Endothelial cell of umbilical vein (primary cell): Measurements from ENCODE around the gene CCDC74A. TPM values are rescaled to one million over a fixed set of nuclear protein-coding genes. Genes with fewer than 3 reads are reported as not detected.
A peak's percentile ranks its signal among the peaks of the same experiment; 100 is the strongest.
"Not testable (repeated sequence)": the region's sequence is repeated elsewhere in the genome, so short reads cannot be mapped to it uniquely, and the experiment has no call there.

Experiments used
- BruUV-seq: library from RNA; stranded (reverse); fragments of 400-500 nt; replicated peaks from 2 replicates; lab custom pipeline; 2021; lab: Mats Ljungman, UMichigan
- CTCF ChIA-PET: fragments of 300-600, 350-600 bp; sonication (Branson Sonifier 250); formaldehyde crosslinking; loops from one replicate; lab custom pipeline; 2021; ENCODE audit warnings: antibody characterized with exemption, inconsistent platforms; lab: Charles Lee
- POLR2A ChIA-PET: fragments of 300-600, 350-600 bp; sonication (Branson Sonifier 250); formaldehyde crosslinking; loops from one replicate; lab custom pipeline; 2021; ENCODE audit warnings: antibody characterized with exemption, inconsistent platforms; lab: Charles Lee
- DNase-seq: peaks from one replicate; pipeline ENCODE4 v3.0.0-alpha.2; 2011; ENCODE audit warnings: low read depth, low spot score
- FAIRE-seq: peaks from 2 replicates; lab custom pipeline; 2011; peaks lifted over from hg19 to GRCh38; lab: Jason Lieb, UNC
- H2AFZ ChIP-seq: 2 replicates; pipeline ENCODE4 v1.6.0; 2012; ENCODE audit warnings: low read depth, low read length, control low read depth, inconsistent platforms
- H3K27ac ChIP-seq: 2 replicates; pipeline ENCODE4 v1.5.1; 2011; ENCODE audit warnings: low read depth, mild to moderate bottlenecking, control low read depth, low read length, moderate library complexity; ENCODE audit not compliant: insufficient read depth
- H3K27me3 ChIP-seq, 2 experiments: 2 replicates each; pipeline versions ENCODE4 v1.6.0 to v1.6.1; 2011; ENCODE audit warnings: low read length in 2 of 2, mixed read lengths in 1 of 2; ENCODE audit not compliant: control insufficient read depth in 2 of 2, insufficient read depth in 2 of 2
- H3K36me3 ChIP-seq, 2 experiments: 2 replicates in 1 of 2; 3 replicates in 1 of 2; pipeline ENCODE4 v1.5.1; 2011; ENCODE audit warnings: low read length in 2 of 2, mild to moderate bottlenecking in 1 of 2, moderate library complexity in 1 of 2; ENCODE audit not compliant: control insufficient read depth in 2 of 2, insufficient read depth in 2 of 2; ENCODE audit errors: extremely low read depth in 1 of 2
- H3K4me1 ChIP-seq: 3 replicates; pipeline ENCODE4 v1.5.1; 2011; ENCODE audit warnings: mild to moderate bottlenecking, low read length; ENCODE audit not compliant: control insufficient read depth, insufficient read depth; ENCODE audit errors: extremely low read depth
- H3K4me2 ChIP-seq: 2 replicates; pipeline ENCODE4 v1.6.1; 2011; ENCODE audit warnings: low read length, control low read depth, mixed read lengths; ENCODE audit not compliant: insufficient read depth
- H3K4me3 ChIP-seq, 3 experiments: fragments of 200-600 bp in 1 of 3; sonication (generic), shearing (Covaris generic) in 1 of 3; replicated peaks in 1 of 3; 2 replicates each; pipeline ENCODE4 v1.5.1; 2011 to 2016; ENCODE audit warnings: control low read depth in 3 of 3, low read length in 3 of 3, mild to moderate bottlenecking in 2 of 3, inconsistent platforms in 1 of 3, low read depth in 1 of 3, moderate library complexity in 1 of 3; ENCODE audit not compliant: insufficient read depth in 1 of 3
- H3K79me2 ChIP-seq: 2 replicates; pipeline ENCODE4 v1.6.0; 2012; ENCODE audit warnings: low read length, inconsistent platforms; ENCODE audit not compliant: control insufficient read depth, insufficient read depth
- H3K9ac ChIP-seq: replicated peaks from 2 replicates; pipeline ENCODE3; 2011; ENCODE audit warnings: low read length, control low read depth; ENCODE audit not compliant: insufficient read depth; ENCODE audit errors: extremely low read depth
- H3K9me1 ChIP-seq: replicated peaks from 3 replicates; pipeline ENCODE4 v1.6.0; 2011; ENCODE audit warnings: mild to moderate bottlenecking, low read length; ENCODE audit not compliant: control insufficient read depth, insufficient read depth; ENCODE audit errors: extremely low read depth
- H3K9me3 ChIP-seq: replicated peaks from 2 replicates; pipeline ENCODE4 v1.5.1; 2012; ENCODE audit warnings: low read length, inconsistent platforms; ENCODE audit not compliant: control insufficient read depth, insufficient read depth
- H4K20me1 ChIP-seq: replicated peaks from 2 replicates; pipeline ENCODE3; 2011; ENCODE audit warnings: mild to moderate bottlenecking, low read length; ENCODE audit not compliant: control insufficient read depth, insufficient read depth; ENCODE audit errors: extremely low read depth
- EZH2 ChIP-seq: IDR thresholded peaks from 2 replicates; pipeline ENCODE4 v1.6.1; 2012; ENCODE audit warnings: borderline replicate concordance, low read depth, mild to moderate bottlenecking, moderate library complexity, low read length, inconsistent platforms; ENCODE audit not compliant: severe bottlenecking
- FOS ChIP-seq: IDR thresholded peaks from 2 replicates; pipeline ENCODE4 v1.6.1; 2011; ENCODE audit warnings: mild to moderate bottlenecking, low read length, moderate library complexity, borderline replicate concordance; ENCODE audit not compliant: insufficient read depth
- MAX ChIP-seq: IDR thresholded peaks from 2 replicates; pipeline ENCODE4 v1.6.1; 2011; ENCODE audit not compliant: insufficient read depth, insufficient read length
- MYC ChIP-seq: IDR thresholded peaks from one replicate; pipeline ENCODE4 v1.6.1; 2011; ENCODE audit warnings: mild to moderate bottlenecking, low read depth, low read length
- POLR2A ChIP-seq: IDR thresholded peaks from 2 replicates; pipeline ENCODE4 v1.6.1; 2012; ENCODE audit warnings: low read depth, mild to moderate bottlenecking, control low read depth, low read length
- POLR2AphosphoS5 ChIP-seq: IDR thresholded peaks from 2 replicates; pipeline ENCODE4 v1.6.1; 2012; ENCODE audit warnings: low read depth, mild to moderate bottlenecking, control low read depth, low read length, moderate library complexity; ENCODE audit not compliant: insufficient read depth
- dilution Hi-C: fragments of 300-500 bp; cut with MboI; formaldehyde crosslinking; loops from one replicate; pipeline ENCODE4 v1.15.0; 2019; ENCODE audit warnings: low sequenced_read_pairs; ENCODE audit not compliant: extremely low pct_ligation_motif_present
- intact Hi-C: fragments of 100-400 bp; cut with micrococcal nuclease; formaldehyde crosslinking; loops from one replicate; pipeline ENCODE4 v1.10.0; 2022
- polyA plus RNA-seq, 4 experiments: library from polyadenylated mRNA; depleted of rRNA in 3 of 4; stranded (reverse) in 3 of 4; unstranded in 1 of 4; fragments of >200 nt; gene quantifications; 2 replicates each; pipeline versions ENCODE4 v1.2.1 to v1.2.3, GENCODE V29; 2011 to 2012; ENCODE audit warnings: missing spikeins in 1 of 4
- total RNA-seq: library from RNA; stranded (reverse); gene quantifications from 2 replicates; pipeline ENCODE4 v1.2.3, GENCODE V29; 2021

The CCDC74A gene
- total and polyA plus RNA-seq, 2 donors (not counting 3 experiments of a cell fraction or from before 2014, with no cell fraction given), result 7.0 to 11.7 TPM

GRCh38 chr2:131493199-131493968, 34.3 kb upstream of the CCDC74A start:
- TF ChIP-seq FOS (no peak), POLR2AphosphoS5 (no peak), MAX (no peak), EZH2 (no peak), POLR2A (no peak), MYC (no peak)
- Histone ChIP-seq H3K79me2 (peaks cover 71% of the 10 kb centered on the region), H4K20me1 (no peaks in the 10 kb centered on the region), H3K4me1 (peaks cover 11% of the 10 kb centered on the region), H3K36me3 (peaks cover 0 to 4% of the 10 kb centered on the region in 2 experiments), H3K4me2 (peak overlapping the region; percentile 44), H3K27me3 (no peaks in the 10 kb centered on the region), H3K4me3 (peak overlapping the region; percentile 64 to 73 (median 73)), H3K9me3 (no peaks in the 10 kb centered on the region), H3K27ac (peak overlapping the region; percentile 69), H2AFZ (peak overlapping the region; percentile 93), H3K9ac (peak overlapping the region; percentile 73), H3K9me1 (no peaks in the 10 kb centered on the region)
- no peak for FAIRE-seq
- TSS peak; percentile 32 for BruUV-seq
- dilution Hi-C loops, result no loop called here
- no peak for DNase-seq
- intact Hi-C loops, result loop anchor here (2.0 to 5.0 kb wide), 3 partner anchors 34 to 386 kb away; partner anchors contain the start of genes CCDC74A and PLEKHB2
- POLR2A ChIA-PET, result no interaction called here
- CTCF ChIA-PET, result interaction anchor here (0.7 to 2.6 kb wide), 14 partner anchors 10 to 425 kb away, joined by 3 to 20 read pairs (median 4); partner anchors contain the start of gene CCDC74A

GRCh38 chr2:131495506-131495905, 32.2 kb upstream of the CCDC74A start:
- H3K27ac ChIP-seq, H3K36me3 ChIP-seq, BruUV-seq, H3K9ac ChIP-seq, DNase-seq, CTCF ChIA-PET, FAIRE-seq, intact Hi-C loops, H3K4me3 ChIP-seq, H3K4me2 ChIP-seq, POLR2A ChIA-PET, H4K20me1 ChIP-seq, H2AFZ ChIP-seq, H3K9me1 ChIP-seq, H3K9me3 ChIP-seq, dilution Hi-C loops, H3K27me3 ChIP-seq: not testable (repeated sequence)
- Histone ChIP-seq H3K4me1 (peaks cover 11% of the 10 kb centered on the region), H3K79me2 (peaks cover 68% of the 10 kb centered on the region)

- H3K36me3 ChIP-seq, result peaks cover 0 to 14% of the 10 kb centered on the region in 2 experiments
- BruUV-seq, H3K9me1 ChIP-seq, H3K27me3 ChIP-seq, dilution Hi-C loops, intact Hi-C loops, CTCF ChIA-PET, H3K9ac ChIP-seq, H3K27ac ChIP-seq, H3K9me3 ChIP-seq, H2AFZ ChIP-seq, DNase-seq, H3K4me3 ChIP-seq, FAIRE-seq, H3K4me2 ChIP-seq, H4K20me1 ChIP-seq: not testable (repeated sequence)
- POLR2A ChIA-PET, result interaction anchor here (0.7 kb wide), 1 partner anchor 180 kb away, joined by 3 read pairs; no protein-coding TSS in a partner anchor
- H3K4me1 ChIP-seq, result peaks cover 11% of the 10 kb centered on the region
- peaks cover 52% of the 10 kb centered on the region for H3K79me2 ChIP-seq
Measured at GRCh38 chr2:131498321-131498973, 29.2 kb upstream of the CCDC74A start.
